ENCODE results near the gene RANGAP1.

RANGAP1 gene

DNA sequence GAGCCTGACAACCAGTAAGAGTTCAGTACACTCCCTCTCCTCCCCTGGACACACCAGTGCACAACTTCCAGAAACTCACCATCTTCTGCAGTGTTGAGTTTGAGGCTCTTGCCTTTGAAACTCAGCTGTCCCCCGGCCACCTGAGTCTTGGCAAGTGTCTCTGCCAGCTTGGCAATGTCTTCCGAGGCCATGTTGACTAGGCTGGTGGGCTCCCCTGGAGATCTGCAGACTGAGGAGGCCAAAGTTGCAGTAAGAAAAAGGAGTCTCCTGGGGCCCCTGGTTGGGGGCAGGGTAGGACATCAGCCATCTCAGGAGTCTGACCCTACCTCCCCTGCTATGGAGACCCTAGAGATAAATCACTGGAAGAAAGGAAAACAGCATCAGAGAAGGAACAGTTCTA lies 5.1 kb downstream of the RANGAP1 start:
- H2AFZ ChIP-seq (ENCODE audit: low read length) = no peak overlapping the region
- peaks cover 12% of the 10 kb centered on the region for H4K20me1 ChIP-seq (ENCODE audit: insufficient read depth, low read length, poor library complexity, severe bottlenecking)
- H3F3A ChIP-seq (ENCODE audit: low read depth) = no peaks in the 10 kb centered on the region
- TF ChIP-seq, protein P1, sequence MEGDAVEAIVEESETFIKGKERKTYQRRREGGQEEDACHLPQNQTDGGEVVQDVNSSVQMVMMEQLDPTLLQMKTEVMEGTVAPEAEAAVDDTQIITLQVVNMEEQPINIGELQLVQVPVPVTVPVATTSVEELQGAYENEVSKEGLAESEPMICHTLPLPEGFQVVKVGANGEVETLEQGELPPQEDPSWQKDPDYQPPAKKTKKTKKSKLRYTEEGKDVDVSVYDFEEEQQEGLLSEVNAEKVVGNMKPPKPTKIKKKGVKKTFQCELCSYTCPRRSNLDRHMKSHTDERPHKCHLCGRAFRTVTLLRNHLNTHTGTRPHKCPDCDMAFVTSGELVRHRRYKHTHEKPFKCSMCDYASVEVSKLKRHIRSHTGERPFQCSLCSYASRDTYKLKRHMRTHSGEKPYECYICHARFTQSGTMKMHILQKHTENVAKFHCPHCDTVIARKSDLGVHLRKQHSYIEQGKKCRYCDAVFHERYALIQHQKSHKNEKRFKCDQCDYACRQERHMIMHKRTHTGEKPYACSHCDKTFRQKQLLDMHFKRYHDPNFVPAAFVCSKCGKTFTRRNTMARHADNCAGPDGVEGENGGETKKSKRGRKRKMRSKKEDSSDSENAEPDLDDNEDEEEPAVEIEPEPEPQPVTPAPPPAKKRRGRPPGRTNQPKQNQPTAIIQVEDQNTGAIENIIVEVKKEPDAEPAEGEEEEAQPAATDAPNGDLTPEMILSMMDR (conservative IDR thresholded peaks at IDR 0.05; ENCODE audit: low read length) = no peak
- no peak for TF ChIP-seq EZH2phosphoT487 (IDR thresholded peaks at IDR 0.05; ENCODE audit: borderline replicate concordance)
- H3K36me3 ChIP-seq (ENCODE audit: insufficient read depth, low read length) = peaks cover 24% of the 10 kb centered on the region; the same call in 1 of the 2 replicates
- peaks cover 52% of the 10 kb centered on the region for H3K79me2 ChIP-seq (ENCODE audit: insufficient read depth, low read length)
- H3K4me2 ChIP-seq (ENCODE audit: low read depth, low read length, poor library complexity, severe bottlenecking) = peak overlapping the region; percentile 22
- no peak overlapping the region for H3K4me3 ChIP-seq (ENCODE audit: low read length, poor library complexity, severe bottlenecking)
- no peaks in the 10 kb centered on the region for H3K9me3 ChIP-seq (ENCODE audit: insufficient read depth, low read depth, low read length)
- H3K27me3 ChIP-seq (ENCODE audit: insufficient read depth, low read length, poor library complexity, severe bottlenecking) = no peaks in the 10 kb centered on the region
- H3K4me1 ChIP-seq (ENCODE audit: insufficient read depth, low read length, poor library complexity, severe bottlenecking) = peaks cover 28% of the 10 kb centered on the region
- H3K9ac ChIP-seq (ENCODE audit: low read depth, low read length, poor library complexity, severe bottlenecking) = no peak overlapping the region
- no peaks in the 10 kb centered on the region for H3K9me2 ChIP-seq (replicated peaks; ENCODE audit: low read depth, low read length)

DNA sequence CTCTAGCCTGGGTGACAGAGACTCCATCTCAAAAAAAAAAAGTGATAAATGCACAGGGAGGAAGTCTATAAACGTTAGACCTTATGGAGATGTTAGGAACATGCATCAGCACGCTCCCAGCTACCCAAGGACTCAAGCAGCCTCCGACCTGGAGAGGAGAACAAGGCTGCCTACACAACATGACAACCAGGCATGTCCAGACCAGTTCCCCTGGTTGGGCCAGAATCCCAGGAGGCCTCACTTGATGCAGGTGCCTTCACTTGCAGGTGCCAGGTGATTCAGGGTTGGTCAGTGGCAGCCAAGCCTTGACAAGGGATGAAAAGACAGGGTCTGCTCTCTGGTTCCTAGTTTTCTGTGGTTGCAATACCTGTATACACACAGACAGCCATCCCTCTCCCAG lies 5.9 kb downstream of the RANGAP1 start:
- no peaks in the 10 kb centered on the region for H3F3A ChIP-seq (ENCODE audit: low read depth)
- H3K4me3 ChIP-seq (ENCODE audit: low read length, poor library complexity, severe bottlenecking) = no peak overlapping the region
- no peak overlapping the region for H3K4me2 ChIP-seq (ENCODE audit: low read depth, low read length, poor library complexity, severe bottlenecking)
- H4K20me1 ChIP-seq (ENCODE audit: insufficient read depth, low read length, poor library complexity, severe bottlenecking) = peaks cover 9% of the 10 kb centered on the region
- no peaks in the 10 kb centered on the region for H3K9me3 ChIP-seq (ENCODE audit: insufficient read depth, low read depth, low read length)
- peaks cover 44% of the 10 kb centered on the region for H3K79me2 ChIP-seq (ENCODE audit: insufficient read depth, low read length)
- TF ChIP-seq, protein P1 (conservative IDR thresholded peaks at IDR 0.05; ENCODE audit: low read length) = no peak
- no peak for TF ChIP-seq EZH2phosphoT487 (IDR thresholded peaks at IDR 0.05; ENCODE audit: borderline replicate concordance)
- H3K9ac ChIP-seq (ENCODE audit: low read depth, low read length, poor library complexity, severe bottlenecking) = no peak overlapping the region
- H2AFZ ChIP-seq (ENCODE audit: low read length) = no peak overlapping the region
- peaks cover 27% of the 10 kb centered on the region; the same call in 1 of the 2 replicates for H3K36me3 ChIP-seq (ENCODE audit: insufficient read depth, low read length)
- no peaks in the 10 kb centered on the region for H3K9me2 ChIP-seq (replicated peaks; ENCODE audit: low read depth, low read length)
- peaks cover 28% of the 10 kb centered on the region for H3K4me1 ChIP-seq (ENCODE audit: insufficient read depth, low read length, poor library complexity, severe bottlenecking)
- no peaks in the 10 kb centered on the region for H3K27me3 ChIP-seq (ENCODE audit: insufficient read depth, low read length, poor library complexity, severe bottlenecking)

DNA sequence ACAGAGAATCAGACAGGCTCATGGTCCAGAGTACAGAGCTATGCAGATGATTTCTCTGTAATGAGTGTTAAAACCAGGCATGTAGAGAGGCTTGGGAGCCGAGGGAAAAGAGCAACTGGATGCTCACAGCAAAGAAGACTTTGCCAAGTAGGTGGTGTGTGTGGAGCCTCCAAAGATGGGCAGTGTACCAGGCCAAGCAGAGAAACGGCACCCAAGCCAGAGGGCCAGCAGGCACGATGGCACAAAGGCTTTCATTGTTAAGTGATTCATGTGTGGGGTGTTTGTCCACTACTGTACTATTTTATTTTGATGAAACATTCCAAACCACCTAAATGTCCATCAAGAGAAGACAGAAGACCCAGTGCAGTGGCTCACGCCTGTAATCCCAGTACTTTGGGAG lies 11.1 kb downstream of the RANGAP1 start:
- peaks cover 60% of the 10 kb centered on the region; the same call in 1 of the 2 replicates for H3K36me3 ChIP-seq (ENCODE audit: insufficient read depth, low read length)
- no peaks in the 10 kb centered on the region for H3F3A ChIP-seq (ENCODE audit: low read depth)
- no peaks in the 10 kb centered on the region for H3K27me3 ChIP-seq (ENCODE audit: insufficient read depth, low read length, poor library complexity, severe bottlenecking)
- H3K9me3 ChIP-seq (ENCODE audit: insufficient read depth, low read depth, low read length) = no peaks in the 10 kb centered on the region
- no peaks in the 10 kb centered on the region for H4K20me1 ChIP-seq (ENCODE audit: insufficient read depth, low read length, poor library complexity, severe bottlenecking)
- H3K4me3 ChIP-seq (ENCODE audit: low read length, poor library complexity, severe bottlenecking) = no peak overlapping the region
- H3K4me1 ChIP-seq (ENCODE audit: insufficient read depth, low read length, poor library complexity, severe bottlenecking) = no peaks in the 10 kb centered on the region
- H3K79me2 ChIP-seq (ENCODE audit: insufficient read depth, low read length) = no peaks in the 10 kb centered on the region
- H3K4me2 ChIP-seq (ENCODE audit: low read depth, low read length, poor library complexity, severe bottlenecking) = no peak overlapping the region
- H3K9ac ChIP-seq (ENCODE audit: low read depth, low read length, poor library complexity, severe bottlenecking) = no peak overlapping the region
- H2AFZ ChIP-seq (ENCODE audit: low read length) = no peak overlapping the region
- TF ChIP-seq, protein P1 (conservative IDR thresholded peaks at IDR 0.05; ENCODE audit: low read length) = no peak
- TF ChIP-seq EZH2phosphoT487 (IDR thresholded peaks at IDR 0.05; ENCODE audit: borderline replicate concordance) = no peak
- H3K9me2 ChIP-seq (replicated peaks; ENCODE audit: low read depth, low read length) = no peaks in the 10 kb centered on the region
